ENCODE results near the gene CYB5R3.
"Not testable (repeated sequence)": the region's sequence is repeated elsewhere in the genome, so short reads cannot be mapped to it uniquely, and the experiment has no call there.

The CYB5R3 gene

DNA sequence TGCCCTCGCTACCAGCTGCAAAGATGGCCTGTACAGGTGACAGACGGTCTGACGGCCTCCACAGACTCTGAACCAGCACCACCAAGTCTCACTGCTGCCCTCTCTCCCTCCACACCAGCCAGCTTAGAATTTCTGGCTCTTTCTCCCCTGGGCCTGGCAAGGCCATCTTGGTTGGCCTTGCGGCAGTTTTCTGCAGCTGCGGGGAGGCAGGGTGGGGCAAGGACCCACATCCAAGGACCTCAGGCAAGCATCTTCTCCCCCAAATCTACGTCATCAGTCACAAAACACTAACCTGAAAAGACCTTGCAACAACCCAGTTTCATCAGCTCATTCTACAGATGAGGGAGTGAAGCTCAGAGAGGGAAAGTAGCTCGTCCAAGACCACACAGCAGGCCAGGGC is 22.8 kb downstream of the CYB5R3 start:
- no peak for FAIRE-seq
- DNase-seq (ENCODE audit: insufficient read length, low spot score): no peak

DNA sequence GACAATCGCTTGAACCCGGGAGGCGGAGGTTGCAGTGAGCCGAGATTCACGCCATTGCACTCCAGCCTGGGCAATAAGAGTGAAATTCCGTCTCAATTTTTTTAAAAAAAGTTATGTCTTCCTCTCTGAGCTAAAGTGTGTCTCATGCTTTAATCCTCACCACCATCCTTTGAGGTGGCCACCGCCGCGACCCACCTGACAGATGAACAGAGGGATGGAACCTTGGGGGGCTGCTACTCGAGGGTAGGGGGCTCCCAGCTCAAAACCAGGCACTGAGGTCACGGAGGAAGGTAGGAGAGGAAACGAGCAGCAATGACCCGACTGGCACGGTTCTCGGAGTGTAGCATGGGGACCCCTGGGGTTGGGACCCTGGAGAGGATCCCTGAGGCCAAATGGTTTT is 23.8 kb downstream of the CYB5R3 start:
- FAIRE-seq (no peak), DNase-seq (ENCODE audit: insufficient read length, low spot score) (no peak)

DNA sequence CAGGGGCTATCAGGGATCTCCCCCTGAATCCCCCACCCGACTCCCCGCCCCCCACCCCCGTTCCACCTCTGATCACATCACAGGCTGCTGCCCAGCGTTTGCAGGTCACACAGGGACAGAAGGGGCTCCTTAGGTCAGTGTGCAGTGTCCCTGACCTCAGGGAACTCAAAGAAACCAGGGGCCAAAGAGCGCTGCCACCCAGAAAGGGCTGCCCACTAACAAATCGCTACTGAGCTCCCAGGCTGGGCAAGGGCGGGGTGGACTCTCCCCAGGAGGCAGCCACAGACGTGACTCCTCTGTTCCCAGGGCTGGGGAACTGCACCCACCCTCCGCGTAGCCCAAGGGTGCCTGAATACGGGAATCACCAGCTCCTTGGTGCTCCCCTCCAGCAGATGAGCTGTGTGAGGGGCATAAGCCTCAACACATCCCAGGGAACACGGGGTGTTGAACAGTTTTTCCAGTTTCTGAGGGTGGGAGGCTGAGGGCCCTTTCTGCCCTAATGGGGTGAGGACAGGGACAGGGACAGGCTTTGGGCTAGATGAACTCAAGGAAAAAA is 24.6 kb downstream of the CYB5R3 start:
- FAIRE-seq: no peak

DNA sequence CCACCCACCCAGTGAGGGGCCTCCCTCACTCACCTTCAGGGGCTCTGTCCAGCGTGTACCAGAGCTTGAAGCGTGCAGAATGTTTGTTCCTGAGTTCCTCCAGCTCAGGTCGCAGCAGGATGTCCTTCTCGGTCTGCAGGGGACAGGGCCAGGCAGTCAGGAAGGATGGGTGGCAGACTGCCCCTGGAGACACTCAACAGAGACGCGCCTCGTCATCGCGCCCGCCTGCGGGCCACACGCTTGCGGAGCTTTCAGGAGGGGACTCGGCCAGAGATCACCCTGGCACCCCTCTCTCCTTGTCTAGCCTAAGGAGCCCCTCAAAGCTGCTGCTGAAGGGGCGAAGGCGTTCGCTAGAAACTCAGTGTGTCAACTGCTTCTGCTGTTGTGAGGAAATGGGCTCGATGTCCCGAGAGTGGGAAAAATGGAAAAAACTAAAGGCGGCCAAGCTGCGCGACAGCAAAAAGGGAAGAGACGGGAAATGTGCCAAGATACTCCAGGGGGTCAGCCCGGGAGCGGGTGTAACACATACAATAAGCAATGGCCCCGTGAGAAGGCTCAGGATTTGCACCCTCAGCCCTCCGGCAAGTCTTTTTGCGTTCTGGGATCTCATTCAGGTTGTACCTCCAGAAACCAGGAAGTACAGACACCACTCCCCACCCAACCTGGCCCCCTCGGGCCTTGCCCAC is 25.3 kb downstream of the CYB5R3 start:
- DNase-seq (ENCODE audit: insufficient read length, low spot score) (no peak), FAIRE-seq (no peak)

More for the DNA sequence above, 24.6 kb downstream of the CYB5R3 start:
- no peak for DNase-seq (ENCODE audit: insufficient read length, low spot score)

DNA sequence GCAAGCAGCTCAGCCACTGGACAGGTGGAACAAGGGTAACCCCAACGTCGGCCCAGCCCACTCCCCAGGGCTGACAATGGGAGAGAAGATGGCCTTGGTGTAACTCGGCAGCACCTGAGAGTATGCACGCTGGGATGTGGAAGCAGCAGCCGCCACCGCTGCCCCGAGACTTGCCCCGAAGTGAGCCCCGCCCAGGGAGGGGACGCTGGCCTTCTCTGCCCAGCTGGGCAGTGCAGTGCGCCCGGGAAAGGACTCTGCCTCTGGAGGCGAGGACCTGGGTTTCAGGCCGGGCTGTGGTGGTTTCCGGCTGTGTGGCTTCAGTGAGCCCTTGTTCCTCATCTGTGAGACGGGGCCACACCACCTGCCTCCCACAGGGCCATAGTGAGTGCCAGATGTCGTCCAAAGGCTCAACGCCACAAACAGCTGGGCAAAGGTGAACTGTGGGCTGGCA is 25.9 kb downstream of the CYB5R3 start:
- DNase-seq (ENCODE audit: insufficient read length, low spot score) (peak; percentile 69), FAIRE-seq (no peak)

DNA sequence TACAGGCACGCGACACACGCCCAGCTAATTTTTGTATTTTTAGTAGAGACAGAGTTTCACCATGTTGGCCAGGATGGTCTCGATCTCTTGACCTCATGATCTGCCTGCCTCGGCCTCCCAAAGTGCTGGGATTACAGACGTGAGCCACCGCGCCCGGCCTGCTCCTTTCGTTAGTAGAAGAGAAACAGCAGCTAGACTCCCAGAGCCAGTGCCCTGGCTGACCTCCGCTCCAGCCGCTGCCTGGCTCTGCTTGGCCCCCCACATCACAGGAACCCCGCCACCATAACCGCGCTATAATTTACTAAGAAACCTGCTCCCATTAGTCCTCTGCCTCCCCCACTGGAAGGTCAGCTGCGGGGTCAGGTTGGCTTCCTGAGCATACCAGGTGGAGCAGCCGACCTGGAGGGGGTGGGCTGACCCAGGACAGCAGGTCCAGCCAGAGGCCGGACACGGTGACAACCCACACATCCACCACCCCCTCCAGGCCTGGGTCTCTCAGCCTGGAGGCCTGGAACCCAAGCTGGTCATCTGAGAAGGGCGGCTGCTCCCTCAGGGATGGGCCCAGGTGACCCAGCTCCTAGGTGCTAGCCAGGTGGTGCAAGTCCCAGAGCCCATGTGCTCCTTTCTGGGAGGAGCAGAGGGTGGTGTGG is 27.0 kb downstream of the CYB5R3 start:
- DNase-seq (ENCODE audit: insufficient read length, low spot score) (no peak), FAIRE-seq (no peak)

DNA sequence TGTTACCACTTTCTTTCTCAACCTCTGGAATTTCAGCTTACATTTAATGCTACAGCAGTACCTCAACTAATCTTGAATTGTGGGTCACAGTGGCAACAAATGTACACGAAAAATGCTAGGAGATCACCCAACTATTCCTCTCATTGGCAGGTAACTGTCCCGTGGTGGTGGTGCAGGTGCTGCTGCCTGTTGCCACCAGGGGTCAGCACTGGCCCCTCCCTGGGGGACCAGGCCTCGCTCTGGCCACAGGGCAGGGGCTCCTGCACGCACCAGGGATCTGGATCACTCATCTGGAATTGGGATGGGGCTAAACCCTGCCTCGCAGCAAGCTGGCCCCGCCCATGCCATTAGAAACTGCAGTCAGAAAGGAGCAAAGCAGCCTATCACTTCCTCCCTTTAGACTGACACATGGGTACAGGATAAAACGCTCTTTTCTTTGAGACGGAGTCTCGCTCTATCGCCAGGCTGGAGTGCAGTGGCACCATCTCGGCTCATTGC is 27.6 kb downstream of the CYB5R3 start:
- FAIRE-seq: peak; percentile 78
- peak; percentile 82 for DNase-seq (ENCODE audit: insufficient read length, low spot score)

DNA sequence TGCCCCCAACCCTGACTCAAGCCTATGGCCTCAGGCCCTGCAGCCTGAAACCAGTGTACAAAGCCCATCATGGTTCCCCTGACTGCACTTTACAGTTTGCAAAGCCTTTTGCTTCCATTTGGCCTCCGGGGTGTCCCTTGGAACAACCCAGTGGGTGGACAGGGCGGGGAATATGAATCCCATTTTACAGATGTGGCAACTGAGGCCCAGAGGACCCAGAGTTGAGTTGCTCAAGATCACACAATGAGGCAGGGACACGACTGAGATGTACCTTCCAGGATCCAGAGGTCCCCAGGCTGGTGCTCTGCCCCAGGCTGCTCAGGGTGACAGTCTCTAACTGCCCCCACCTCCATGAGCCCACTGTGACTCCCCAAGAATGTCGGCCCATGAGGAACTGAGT is 29.1 kb downstream of the CYB5R3 start:
- DNase-seq (ENCODE audit: insufficient read length, low spot score) (no peak), FAIRE-seq (no peak)

DNA sequence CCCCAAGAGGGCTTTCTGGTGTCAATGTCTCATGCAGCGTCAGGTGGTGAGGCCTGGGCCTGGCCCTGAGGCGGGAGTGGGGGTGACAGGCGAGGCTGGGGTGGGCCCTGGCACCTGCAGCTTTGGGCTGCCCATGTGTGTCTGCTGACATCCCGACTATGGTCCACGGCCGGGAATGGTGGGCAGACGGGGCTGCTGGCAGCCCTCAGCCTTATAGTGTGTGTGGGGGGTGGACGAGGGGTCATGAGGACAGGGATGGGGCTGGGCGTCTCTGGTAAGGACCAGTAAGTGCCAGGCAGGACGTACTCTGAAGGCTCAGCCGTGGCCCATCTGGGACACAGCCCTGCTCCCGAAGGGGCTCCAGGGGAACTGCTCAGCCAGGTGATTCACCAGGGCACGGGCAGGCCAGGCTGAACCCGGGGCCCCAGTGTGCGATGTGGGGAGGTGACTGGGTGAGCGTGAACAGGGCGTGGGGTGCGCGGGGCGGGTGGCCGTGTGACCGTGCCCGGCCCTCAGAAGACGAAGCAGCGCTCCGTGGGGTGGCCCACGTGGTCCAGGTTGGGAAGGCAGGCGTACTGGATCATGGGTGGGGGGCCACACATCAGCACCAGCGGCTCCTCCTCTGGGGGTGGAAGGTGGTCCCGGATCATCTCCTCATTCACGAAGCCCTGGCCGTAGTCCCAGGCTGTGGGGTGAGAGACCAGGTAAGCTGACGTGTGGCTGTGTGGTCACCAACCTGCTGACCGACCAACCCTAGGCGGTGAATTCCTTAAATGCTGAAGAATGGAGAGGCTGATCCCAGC is 29.7 kb downstream of the CYB5R3 start:
- FAIRE-seq: no peak
- no peak for DNase-seq (ENCODE audit: insufficient read length, low spot score)

DNA sequence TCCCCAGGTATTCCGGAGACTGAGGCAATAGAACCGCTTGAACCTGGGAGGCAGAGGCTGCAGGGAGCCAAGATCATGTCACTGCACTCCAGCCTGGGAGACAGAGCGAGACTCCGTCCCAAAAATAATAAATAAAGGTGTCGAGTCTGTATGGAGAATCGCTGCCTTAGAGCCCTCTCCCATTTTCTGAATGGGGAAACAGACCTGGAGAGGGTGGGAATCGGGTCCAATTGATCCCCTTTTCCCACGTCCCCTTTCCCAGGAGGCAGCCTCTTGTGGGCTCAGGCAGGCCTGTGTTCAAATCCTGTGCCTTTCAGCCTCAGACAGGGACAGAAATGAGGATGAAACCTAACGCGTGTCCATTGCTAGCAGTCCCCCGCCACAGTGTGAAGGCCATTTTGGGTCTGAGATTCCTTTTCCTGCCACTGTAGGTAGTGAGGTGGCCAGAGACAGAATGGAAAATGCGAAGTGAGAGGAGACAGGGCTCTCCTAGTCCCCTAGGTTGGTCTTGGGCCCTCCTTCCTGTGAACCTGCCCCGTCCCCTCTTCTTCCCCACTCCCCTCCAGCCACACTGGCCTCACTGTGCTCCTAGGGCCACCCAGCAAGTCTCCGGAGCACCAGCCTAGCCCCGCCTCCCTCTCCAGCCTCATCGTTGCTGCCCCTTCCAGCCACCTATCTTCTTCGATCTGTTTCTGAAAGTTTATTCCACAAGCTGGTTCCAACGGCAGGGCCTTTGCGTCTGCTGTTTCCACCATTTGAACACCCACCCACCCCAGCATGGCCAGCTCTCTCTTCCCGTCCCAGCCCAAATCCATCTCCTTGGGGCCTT is 31.8 kb downstream of the CYB5R3 start:
- FAIRE-seq: no peak

DNA sequence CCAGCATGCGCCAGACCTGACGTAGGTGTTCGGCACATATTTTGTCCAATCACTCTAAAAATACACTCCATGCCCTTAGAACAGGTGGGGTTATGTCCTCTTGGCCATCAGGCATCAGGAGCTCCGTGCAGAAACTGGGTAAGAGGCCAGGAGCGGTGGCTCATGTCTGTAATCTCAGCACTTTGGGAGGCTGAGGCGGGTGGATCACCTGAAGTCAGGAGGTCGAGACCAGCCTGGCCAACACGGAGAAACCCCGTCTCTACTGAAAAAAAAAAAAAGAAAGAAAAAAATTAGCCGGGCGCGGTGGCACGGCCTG is 33.4 kb downstream of the CYB5R3 start:
- not testable (repeated sequence) for FAIRE-seq; DNase-seq (ENCODE audit: insufficient read length, low spot score)

More for the DNA sequence above, 31.8 kb downstream of the CYB5R3 start:
- DNase-seq (ENCODE audit: insufficient read length, low spot score): no peak

DNA sequence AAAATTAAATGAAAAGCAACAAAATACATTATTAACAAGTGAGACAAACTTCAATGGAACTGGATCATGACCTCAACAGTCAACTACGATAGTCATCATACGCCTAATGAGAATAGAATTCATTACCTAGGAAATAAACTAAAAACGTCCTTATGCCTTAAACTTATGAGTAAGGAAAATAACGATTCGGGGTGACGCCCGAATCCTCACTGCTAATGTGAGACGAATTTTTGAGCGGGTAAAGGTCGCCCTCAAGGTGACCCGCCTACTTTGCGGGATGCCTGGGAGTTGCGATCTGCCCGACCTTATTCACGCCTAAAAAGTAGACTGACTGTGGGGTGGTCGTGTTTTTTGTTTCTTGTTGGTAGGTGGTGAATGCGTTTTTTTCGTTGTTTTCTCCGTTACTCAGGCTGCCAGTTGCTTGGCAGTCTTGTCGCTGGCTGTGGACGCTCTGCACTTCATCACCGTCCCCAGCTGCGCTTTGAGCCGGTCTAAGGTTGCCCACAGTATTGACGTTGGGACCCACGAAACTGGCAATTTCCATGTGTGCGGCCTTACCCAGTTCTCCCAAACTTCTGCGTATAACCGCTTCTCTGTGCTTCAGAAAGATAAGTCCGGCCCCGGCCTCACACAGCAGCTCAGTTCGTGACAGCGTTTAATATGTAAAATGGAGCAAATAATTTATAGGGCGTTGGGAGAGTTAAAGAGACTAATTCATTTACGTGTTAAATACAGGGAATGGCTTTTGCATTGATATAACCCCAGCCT is 33.9 kb downstream of the CYB5R3 start:
- FAIRE-seq: no peak
- DNase-seq (ENCODE audit: insufficient read length, low spot score): peak; percentile 86

DNA sequence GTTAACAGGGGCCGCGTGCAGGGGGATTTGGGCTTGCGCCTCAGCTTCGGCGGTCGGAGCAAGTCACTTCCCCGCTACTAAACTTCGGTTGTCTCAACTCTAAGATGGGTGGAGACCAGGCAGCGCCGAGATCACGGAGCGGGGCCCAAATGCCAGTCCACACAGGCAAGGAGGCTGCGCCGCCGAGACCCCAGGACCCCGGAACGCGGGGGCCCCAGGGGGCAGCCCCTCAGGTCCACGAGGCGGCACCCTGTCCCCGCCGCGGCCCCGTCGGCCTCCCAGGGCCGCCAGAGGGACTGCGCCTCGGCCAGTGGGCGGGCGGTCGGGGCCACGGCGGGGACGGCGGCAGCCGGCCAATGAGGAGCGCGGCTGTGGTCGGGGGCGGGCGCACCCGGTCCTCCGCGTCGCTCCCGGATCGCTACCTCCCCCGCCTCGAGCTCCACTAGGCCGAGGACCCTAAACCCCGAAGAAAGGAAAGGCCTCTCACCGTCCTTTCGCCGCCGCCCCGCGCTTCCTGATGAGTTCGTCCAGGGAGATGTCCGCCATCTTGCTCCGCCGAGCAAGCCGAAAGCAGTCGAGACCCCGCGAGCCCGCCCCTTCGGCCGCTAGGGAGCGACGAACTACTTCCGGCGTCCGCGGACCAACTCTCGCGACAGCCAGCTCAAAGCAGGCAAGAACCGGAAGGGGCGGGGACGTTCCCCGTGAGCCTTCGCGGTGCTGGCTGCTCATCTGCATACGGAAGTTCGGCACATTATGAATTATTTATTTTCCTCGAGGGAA is 34.7 kb downstream of the CYB5R3 start, which contains the start of gene POLDIP3:
POLDIP3 (minus strand) TSS at position 572 of the 780 bp plus-strand sequence; CDS start at position 546, 26 bp downstream.
- DNase-seq (ENCODE audit: insufficient read length, low spot score) (peak; percentile 93), FAIRE-seq (peak; percentile 99)

DNA sequence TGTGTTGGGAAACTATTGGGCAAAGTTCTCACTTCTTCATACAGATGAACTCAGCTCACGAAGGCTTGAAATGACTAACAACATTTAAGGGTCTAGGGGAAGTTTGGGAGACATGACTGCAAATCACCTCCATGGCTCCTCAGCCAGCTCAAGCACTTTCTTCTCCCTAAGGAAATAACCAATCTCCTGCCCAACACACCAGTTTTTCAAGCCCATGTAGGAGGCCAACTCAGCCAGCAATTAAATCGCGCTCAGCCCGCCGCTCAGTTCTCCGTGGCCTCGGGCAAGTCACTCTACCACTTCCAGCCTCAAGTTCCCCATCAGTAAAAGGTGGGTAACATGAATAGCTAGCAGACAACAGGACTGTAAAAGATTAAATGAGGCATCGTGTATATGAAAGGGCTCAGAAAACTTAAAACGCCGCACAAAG is 35.3 kb downstream of the CYB5R3 start:
- DNase-seq (ENCODE audit: insufficient read length, low spot score): no peak
- FAIRE-seq: peak; percentile 48

DNA sequence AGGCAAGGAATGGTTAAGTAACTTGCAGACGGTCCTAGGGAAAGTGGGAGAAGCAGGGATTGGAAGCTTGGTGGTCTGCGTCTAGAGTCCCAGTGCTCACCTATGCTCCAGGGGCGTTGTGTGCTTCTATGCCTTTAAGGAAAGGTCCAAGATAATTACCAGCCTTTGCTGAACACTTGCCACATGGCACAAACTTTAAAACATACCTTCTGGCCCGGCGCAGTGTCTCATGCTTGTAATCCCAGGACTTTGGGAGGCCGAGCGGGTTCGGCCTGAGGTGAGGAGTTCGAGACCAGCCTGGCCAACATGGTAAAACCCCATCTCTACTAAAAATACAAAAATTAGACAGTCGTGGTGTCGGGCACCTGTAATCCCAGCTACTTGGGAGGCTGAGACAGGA is 36.9 kb downstream of the CYB5R3 start:
- no peak for FAIRE-seq
- DNase-seq (ENCODE audit: insufficient read length, low spot score): no peak

DNA sequence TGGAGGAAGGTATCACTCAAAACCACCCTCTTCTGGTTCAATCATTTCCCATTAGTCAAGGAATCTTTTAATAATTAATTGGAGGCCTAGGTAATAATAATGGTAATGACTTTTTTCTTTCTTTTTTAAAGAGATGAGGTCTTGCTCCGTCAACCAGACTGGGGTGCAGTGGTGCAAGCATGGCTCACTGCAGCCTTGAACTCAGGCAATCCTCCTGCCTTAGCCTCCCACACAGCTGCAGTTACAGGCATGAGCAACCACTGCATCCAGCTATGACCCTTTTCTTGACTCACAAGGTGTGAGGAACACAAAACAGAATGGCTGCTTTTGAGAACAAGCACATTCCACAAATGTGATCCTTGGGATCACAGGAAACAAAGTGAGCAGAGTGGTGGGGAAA is 38.1 kb downstream of the CYB5R3 start:
- DNase-seq (ENCODE audit: insufficient read length, low spot score): no peak

DNA sequence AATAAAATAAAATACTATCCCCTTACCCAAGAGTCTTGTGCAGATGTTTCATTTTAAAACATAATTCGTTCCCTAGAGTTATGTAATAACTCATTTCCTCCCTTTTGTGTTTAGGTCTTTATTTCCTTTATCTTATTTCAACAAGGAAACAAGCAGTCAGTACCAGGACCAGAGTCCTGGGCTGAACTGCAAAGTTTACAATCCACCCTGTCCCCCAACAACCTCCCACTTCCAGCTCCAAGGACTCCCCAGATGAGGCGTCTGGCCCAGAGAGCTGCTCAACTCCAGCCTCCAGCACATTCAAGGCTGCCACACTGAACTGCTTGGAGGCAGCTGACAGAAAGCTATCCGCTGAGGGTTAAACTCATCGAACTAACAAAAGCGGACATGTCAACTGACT is 39.0 kb downstream of the CYB5R3 start:
- DNase-seq (ENCODE audit: insufficient read length, low spot score) (no peak), FAIRE-seq (no peak)

More for the DNA sequence above, 38.1 kb downstream of the CYB5R3 start:
- no peak for FAIRE-seq

DNA sequence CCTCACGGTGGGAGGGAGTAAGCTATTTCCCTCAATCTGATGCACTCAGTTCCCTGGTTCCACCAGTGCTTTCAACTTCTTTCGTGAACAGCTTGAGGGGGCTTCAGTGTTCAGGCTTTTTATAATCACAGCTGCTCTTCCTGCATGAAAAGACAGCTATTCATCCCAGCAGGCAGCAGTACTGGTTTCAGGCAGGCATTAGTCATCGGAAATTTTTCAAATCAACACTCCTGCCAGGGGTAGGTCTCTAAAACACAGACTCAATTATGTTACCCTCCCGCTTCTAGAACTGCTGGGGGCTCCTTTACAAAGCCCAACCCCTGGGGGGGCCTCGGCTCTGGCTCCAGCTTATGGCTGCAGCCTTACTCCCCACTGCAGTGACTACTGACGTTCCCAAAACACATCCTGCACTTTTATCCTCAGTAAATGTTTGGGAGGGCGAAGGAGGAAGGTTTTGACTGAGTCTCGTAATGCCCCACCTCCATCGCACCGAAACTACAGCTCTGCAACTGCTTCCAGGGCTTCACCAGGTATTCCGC is 40.3 kb downstream of the CYB5R3 start:
- FAIRE-seq: no peak
- no peak for DNase-seq (ENCODE audit: insufficient read length, low spot score)
